ENCODE results near the gene VPS37D. TPM values are rescaled to one million over a fixed set of nuclear protein-coding genes. Genes with fewer than 3 reads are reported as not detected.

Gene VPS37D, protein sequence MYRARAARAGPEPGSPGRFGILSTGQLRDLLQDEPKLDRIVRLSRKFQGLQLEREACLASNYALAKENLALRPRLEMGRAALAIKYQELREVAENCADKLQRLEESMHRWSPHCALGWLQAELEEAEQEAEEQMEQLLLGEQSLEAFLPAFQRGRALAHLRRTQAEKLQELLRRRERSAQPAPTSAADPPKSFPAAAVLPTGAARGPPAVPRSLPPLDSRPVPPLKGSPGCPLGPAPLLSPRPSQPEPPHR
- 2.3 and 5.9 TPM in 2 replicates for total RNA-seq

DNA sequence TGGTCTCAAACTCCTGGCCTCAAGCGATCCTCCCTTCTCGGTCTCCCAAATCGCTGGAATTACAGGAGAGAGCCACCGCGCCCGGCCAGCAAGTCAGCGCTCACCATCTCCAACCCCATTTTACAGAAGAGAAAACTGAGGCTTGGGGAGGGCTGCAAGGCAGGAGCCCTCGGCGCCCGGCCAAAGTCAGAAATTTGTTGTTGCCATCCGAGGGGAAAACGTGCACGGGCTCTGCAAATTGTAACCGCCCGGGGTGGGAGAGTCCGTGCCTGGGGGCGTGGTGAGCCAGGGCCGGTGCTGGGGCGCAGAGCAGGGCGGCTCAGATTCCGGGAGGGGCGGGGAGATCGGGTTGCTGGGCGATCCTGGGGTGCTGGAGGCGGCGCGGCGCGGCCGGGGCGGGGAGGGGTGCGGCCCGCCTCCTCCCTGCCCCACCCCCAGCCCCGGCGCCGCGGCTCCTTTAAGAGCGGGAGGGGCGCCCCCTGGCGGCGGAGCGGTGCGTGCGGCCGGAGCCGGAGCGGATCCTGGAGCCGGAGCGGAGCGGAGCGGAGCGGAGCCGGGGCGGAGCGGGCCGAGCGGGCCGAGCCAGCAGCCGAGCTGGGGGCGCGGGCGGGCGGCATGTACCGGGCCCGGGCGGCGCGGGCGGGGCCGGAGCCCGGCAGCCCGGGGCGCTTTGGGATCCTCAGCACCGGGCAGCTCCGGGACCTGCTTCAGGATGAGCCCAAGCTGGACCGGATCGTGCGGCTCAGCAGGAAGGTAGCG lies at the start of gene VPS37D:
Gene VPS37D, plus strand, starts transcription at position 488 of the 759 bp plus-strand sequence. Its CDS starts 128 bp downstream, at position 616.

DNA sequence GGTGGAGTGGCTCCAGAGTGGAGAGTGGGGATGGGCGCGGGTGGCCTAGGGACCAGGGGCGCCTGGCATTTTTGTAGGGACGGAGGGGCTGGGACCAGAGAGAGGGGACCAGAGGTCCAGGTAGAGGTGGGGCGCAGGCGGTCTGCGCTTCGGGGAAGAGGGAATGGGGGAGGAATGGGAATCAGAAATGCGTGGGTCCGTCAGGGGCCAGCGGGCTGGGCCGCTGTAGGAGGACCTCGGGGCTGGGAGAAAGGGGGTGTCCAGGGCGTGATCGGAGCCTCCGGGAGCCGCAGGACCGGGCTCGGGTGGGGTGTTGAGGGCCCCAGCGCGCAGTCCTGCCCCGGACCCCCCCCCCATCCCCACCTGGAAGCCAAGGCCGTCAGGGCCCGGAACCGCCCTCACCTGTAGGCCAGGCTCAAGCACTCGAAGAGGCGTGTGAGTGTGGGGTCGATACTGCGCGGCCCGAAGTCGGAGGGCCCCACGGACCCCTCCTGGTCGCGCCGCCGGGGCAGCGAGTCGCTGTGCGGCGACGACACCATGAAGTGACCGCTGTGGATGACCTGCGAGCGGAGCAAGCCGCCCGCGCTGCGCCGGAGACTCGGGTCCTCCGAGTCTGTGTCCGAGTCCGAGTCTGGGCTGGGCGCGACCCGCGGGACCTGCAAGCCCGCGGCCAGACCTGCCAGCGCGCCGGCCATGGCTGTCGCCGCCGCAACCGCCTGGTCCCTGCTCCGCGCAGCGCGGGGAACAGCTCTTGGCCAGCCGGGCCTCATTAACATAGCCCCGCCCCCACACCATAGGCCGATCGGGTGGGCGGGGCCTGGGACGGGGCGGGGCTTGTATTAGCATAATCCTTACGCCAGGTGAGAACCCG lies 43.6 kb upstream of the VPS37D start, which contains the start of gene MLXIPL:
Gene MLXIPL, minus strand, starts transcription at position 725 of the 871 bp plus-strand sequence. Its CDS starts 30 bp downstream, at position 695.

DNA sequence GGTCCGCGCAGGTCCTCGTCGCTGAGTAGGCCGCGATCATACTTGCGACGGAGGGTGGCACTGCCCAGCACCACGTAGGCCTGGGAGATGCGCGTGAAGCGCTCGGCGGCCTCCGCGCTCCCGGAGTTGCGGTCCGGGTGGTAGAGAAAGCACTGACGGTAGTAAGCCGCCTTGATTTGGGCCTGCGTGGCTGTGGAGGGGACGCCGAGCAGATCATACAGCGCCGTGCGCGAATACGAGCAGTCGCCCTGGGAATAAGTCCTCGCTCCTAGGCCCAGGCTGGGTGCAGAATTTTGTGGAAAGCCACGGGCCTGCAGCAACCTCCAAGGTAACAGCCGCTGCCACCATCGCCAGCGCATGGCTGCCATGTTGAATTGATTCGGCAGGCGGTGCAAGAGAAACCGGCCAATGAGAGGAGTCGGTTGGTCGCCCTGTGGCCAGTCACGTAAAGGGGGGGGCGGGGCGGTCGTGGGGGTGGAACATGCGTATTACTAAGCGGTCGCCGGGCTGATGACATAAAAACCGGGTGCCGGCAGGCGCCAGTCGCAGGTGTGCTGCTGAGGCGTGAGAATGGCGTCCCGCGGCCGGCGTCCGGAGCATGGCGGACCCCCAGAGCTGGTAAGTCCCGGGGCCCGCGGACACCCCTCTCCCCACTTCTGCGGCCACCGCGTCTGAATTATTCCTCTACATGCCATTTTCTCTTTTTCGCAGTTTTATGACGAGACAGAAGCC lies 15.6 kb downstream of the VPS37D start, which contains the start of the genes BUD23 and DNAJC30:
Gene BUD23, plus strand, starts transcription at position 542 of the 732 bp plus-strand sequence. Its CDS starts 29 bp downstream, at position 571.
Gene DNAJC30, minus strand, starts transcription at position 398 of the 732 bp plus-strand sequence. Its CDS starts 30 bp downstream, at position 368.

DNA sequence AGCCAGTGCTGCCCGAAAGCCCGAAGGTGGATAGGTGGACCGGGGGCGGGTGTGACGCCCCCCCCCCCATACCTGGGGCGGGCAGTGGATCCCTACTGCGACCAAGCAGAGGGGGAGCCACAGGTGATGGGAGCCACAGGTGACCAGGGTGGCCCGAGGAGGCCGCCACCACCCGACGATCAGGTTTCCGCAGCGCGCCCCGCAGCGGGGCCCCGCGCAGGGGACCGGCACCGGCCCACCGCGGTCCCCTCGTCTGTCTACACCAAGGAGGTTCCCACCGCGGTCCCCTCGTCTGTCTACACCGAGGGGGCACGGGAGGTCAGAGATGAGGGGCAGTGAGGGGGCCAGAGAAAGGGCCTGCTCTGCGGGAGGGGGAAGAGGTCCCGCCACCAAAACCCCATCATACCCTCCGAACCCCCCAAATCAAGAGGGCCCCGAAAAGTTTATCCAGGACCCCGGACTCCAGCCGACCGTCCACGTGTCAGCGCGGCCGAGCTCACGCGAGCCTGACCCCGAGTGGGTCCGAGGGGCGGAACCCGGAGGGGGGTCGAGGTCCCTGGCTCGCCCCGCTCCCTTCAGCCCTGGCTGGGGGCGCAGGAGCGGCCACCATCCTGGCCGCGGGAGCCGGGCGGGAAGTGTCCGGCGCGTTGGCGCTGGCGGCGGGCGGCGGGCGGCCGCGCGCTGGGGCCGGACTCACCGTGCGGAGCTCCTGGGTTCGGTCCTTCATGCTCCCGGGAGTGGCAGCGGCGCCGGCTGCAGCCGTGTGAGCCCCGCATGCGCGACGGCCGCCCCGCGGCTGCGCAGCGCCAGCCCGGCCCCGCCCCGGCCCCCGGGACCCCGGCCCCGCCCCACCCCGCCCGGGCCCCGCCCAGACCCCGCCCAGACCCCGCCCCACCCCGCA lies 51.5 kb downstream of the VPS37D start, which contains the start of gene STX1A:
Gene STX1A, minus strand, starts transcription at position 765 of the 901 bp plus-strand sequence. Its CDS starts 38 bp downstream, at position 727.

Other genes with a start within 250 kb of the VPS37D start
- gene FZD9, start 234.1 kb upstream of the VPS37D start, total RNA-seq: 0.85 and 0.96 TPM in 2 replicates
- 40.6 and 71.1 TPM in 2 replicates for gene BAZ1B, start 145.5 kb upstream of the VPS37D start, total RNA-seq
- gene BCL7B, start 110.1 kb upstream of the VPS37D start, total RNA-seq: 14.7 and 36.4 TPM in 2 replicates
- gene TBL2, start 89.3 kb upstream of the VPS37D start, total RNA-seq: 94.3 and 111 TPM in 2 replicates
- not detected in 2 replicates for gene MLXIPL, start 43.3 kb upstream of the VPS37D start, total RNA-seq
- gene DNAJC30, start 15.6 kb downstream of the VPS37D start, total RNA-seq: 1.7 and 3.6 TPM in 2 replicates
- 49.0 and 98.9 TPM in 2 replicates for gene BUD23, start 15.8 kb downstream of the VPS37D start, total RNA-seq
- gene STX1A, start 51.8 kb downstream of the VPS37D start, total RNA-seq: 27.1 and 52.1 TPM in 2 replicates
- gene ABHD11, start 71.0 kb downstream of the VPS37D start, total RNA-seq: 5.4 and 20.9 TPM in 2 replicates
- gene CLDN3, start 102.4 kb downstream of the VPS37D start, total RNA-seq: not detected in 2 replicates
- gene CLDN4, start 163.2 kb downstream of the VPS37D start, total RNA-seq: 0.85 and 2.7 TPM in 2 replicates
- 9.9 and 11.5 TPM in 2 replicates for gene METTL27, start 174.7 kb downstream of the VPS37D start, total RNA-seq
- not detected in 2 replicates for gene TMEM270, start 193.3 kb downstream of the VPS37D start, total RNA-seq